IMR-90 (cell line): ENCODE results near the gene IGSF9B. TPM values are rescaled to one million over a fixed set of nuclear protein-coding genes. Genes with fewer than 3 reads are reported as not detected.

Experiments
- ATAC-seq: fragments of 200-7000 bp; cut with Tn5 transposase; 2 replicates; pipeline ENCODE4 v1.9.1; 2020; ENCODE audit warnings: low read depth, mild to moderate bottlenecking, moderate library complexity
- BruUV-seq: library from RNA; stranded (reverse); fragments of 400-500 nt; replicated peaks from 2 replicates; lab custom pipeline; 2021; lab: Mats Ljungman, UMichigan
- CTCF ChIA-PET: fragments of 300-600 bp; formaldehyde crosslinking; extraction: SDS; loops from one replicate; lab custom pipeline; 2021; ENCODE audit warnings: antibody characterized with exemption; lab: Yijun Ruan, JAX
- POLR2A ChIA-PET: fragments of 300-600 bp; sonication (Branson Sonifier 250); formaldehyde crosslinking; loops from one replicate; lab custom pipeline; 2022; ENCODE audit warnings: antibody characterized with exemption; ENCODE audit not compliant: unreplicated experiment; lab: Charles Lee
- DNase-seq: peaks from one replicate; pipeline ENCODE4 v3.0.0; 2013
- H2AFZ ChIP-seq: replicated peaks from 2 replicates; pipeline ENCODE3; 2013; ENCODE audit warnings: low read length, mild to moderate bottlenecking; ENCODE audit not compliant: poor library complexity
- H2AK5ac ChIP-seq: 2 replicates; pipeline ENCODE4 v1.6.1; 2013; ENCODE audit warnings: low read depth, low read length, inconsistent platforms
- H2AK9ac ChIP-seq: replicated peaks from 2 replicates; pipeline ENCODE3; 2013; ENCODE audit warnings: mild to moderate bottlenecking, low read depth, low read length, moderate library complexity; ENCODE audit not compliant: poor library complexity
- H2BK120ac ChIP-seq: 2 replicates; pipeline ENCODE4 v1.6.1; 2013; ENCODE audit warnings: low read depth, low read length, inconsistent platforms
- H2BK15ac ChIP-seq: 3 replicates; pipeline ENCODE4 v1.6.1; 2013; ENCODE audit warnings: low read depth, low read length, inconsistent platforms
- H2BK20ac ChIP-seq: 2 replicates; pipeline ENCODE4 v1.6.1; 2013; ENCODE audit warnings: low read depth, mild to moderate bottlenecking, inconsistent platforms, low read length, moderate library complexity
- H2BK5ac ChIP-seq: 2 replicates; pipeline ENCODE4 v1.6.1; 2013; ENCODE audit warnings: mild to moderate bottlenecking, low read depth, low read length, inconsistent platforms; ENCODE audit not compliant: poor library complexity, severe bottlenecking
- H3K14ac ChIP-seq: replicated peaks from 2 replicates; pipeline ENCODE4 v1.6.1; 2013; ENCODE audit warnings: low read depth, low read length, inconsistent platforms
- H3K18ac ChIP-seq: 2 replicates; pipeline ENCODE4 v1.6.1; 2013; ENCODE audit warnings: low read depth, low read length, control low read depth
- H3K23ac ChIP-seq: 2 replicates; pipeline ENCODE4 v1.6.1; 2013; ENCODE audit warnings: low read depth, low read length, inconsistent platforms
- H3K27ac ChIP-seq: 2 replicates; pipeline ENCODE4 v1.5.1; 2013; ENCODE audit warnings: mild to moderate bottlenecking, control low read depth, low read length; ENCODE audit not compliant: insufficient read depth
- H3K27me3 ChIP-seq: 2 replicates; pipeline ENCODE4 v1.6.1; 2013; ENCODE audit warnings: low read length; ENCODE audit not compliant: control insufficient read depth, insufficient read depth
- H3K36me3 ChIP-seq: 2 replicates; pipeline ENCODE4 v1.6.1; 2013; ENCODE audit warnings: low read length, mixed read lengths; ENCODE audit not compliant: control insufficient read depth, insufficient read depth
- H3K4ac ChIP-seq: 2 replicates; pipeline ENCODE4 v1.6.1; 2013; ENCODE audit warnings: low read depth, low read length, inconsistent platforms
- H3K4me1 ChIP-seq: 2 replicates; pipeline ENCODE4 v1.6.1; 2013; ENCODE audit warnings: low read length, mixed read lengths; ENCODE audit not compliant: control insufficient read depth, insufficient read depth
- H3K4me2 ChIP-seq: 2 replicates; pipeline ENCODE4 v1.6.1; 2013; ENCODE audit warnings: low read depth, mild to moderate bottlenecking, control low read depth, low read length, moderate library complexity
- H3K4me3 ChIP-seq: 2 replicates; pipeline ENCODE4 v1.5.1; 2013; ENCODE audit warnings: low read depth, mild to moderate bottlenecking, control low read depth, low read length, moderate library complexity; ENCODE audit not compliant: insufficient read depth
- H3K56ac ChIP-seq: 2 replicates; pipeline ENCODE4 v1.6.1; 2013; ENCODE audit warnings: low read length, inconsistent platforms; ENCODE audit not compliant: insufficient read depth; ENCODE audit errors: extremely low read depth
- H3K79me1 ChIP-seq, 2 experiments: 2 replicates each; pipeline ENCODE4 v1.6.1; 2013; ENCODE audit warnings: low read length in 2 of 2, inconsistent platforms in 1 of 2, low read depth in 1 of 2
- H3K9ac ChIP-seq: 2 replicates; pipeline ENCODE4 v1.6.1; 2013; ENCODE audit warnings: low read depth, low read length, control low read depth
- H3K9me1 ChIP-seq: 2 replicates; pipeline ENCODE4 v1.6.1; 2013; ENCODE audit warnings: low read length, inconsistent platforms; ENCODE audit not compliant: insufficient read depth
- H3K9me3 ChIP-seq: 2 replicates; pipeline ENCODE4 v1.6.1; 2013; ENCODE audit warnings: low read length; ENCODE audit not compliant: control insufficient read depth, insufficient read depth
- H4K20me1 ChIP-seq: 2 replicates; pipeline ENCODE4 v1.6.1; 2013; ENCODE audit warnings: low read length, inconsistent platforms; ENCODE audit not compliant: insufficient read depth
- H4K5ac ChIP-seq: 2 replicates; pipeline ENCODE4 v1.6.1; 2013; ENCODE audit warnings: mild to moderate bottlenecking, low read depth, low read length, control low read depth
- H4K8ac ChIP-seq, 2 experiments: 2 replicates each; pipeline ENCODE4 v1.6.1; 2013; ENCODE audit warnings: low read depth in 2 of 2, low read length in 2 of 2, control low read depth in 1 of 2, inconsistent platforms in 1 of 2
- H4K91ac ChIP-seq: 2 replicates; pipeline ENCODE4 v1.6.1; 2013; ENCODE audit warnings: low read depth, low read length, inconsistent platforms; ENCODE audit not compliant: insufficient read depth
- BHLHE40 ChIP-seq: fragments of 150-350 bp; IDR thresholded peaks from 2 replicates; pipeline ENCODE4 v1.6.1; 2016; ENCODE audit warnings: mild to moderate bottlenecking, low read depth, low read length
- CEBPB ChIP-seq: IDR thresholded peaks from 2 replicates; pipeline ENCODE4 v1.6.1; 2012; ENCODE audit warnings: low read depth, low read length, improper control_type of control experiment
- CHD1 ChIP-seq: IDR thresholded peaks from 2 replicates; pipeline ENCODE4 v1.6.1; 2012; ENCODE audit warnings: low read depth, low read length, improper control_type of control experiment
- CTCF ChIP-seq: conservative IDR thresholded peaks from 2 replicates; pipeline ENCODE4 v1.5.1; 2012; ENCODE audit warnings: mild to moderate bottlenecking, low read depth, low read length, improper control_type of control experiment
- ELK1 ChIP-seq: fragments of 150-350 bp; IDR thresholded peaks from 2 replicates; pipeline ENCODE4 v1.6.1; 2016; ENCODE audit warnings: low read depth, mild to moderate bottlenecking, low read length, moderate library complexity, borderline replicate concordance
- FOS ChIP-seq: fragments of 150-350 bp; IDR thresholded peaks from 2 replicates; pipeline ENCODE4 v1.6.1; 2016; ENCODE audit warnings: low read depth, low read length
- MAFK ChIP-seq: IDR thresholded peaks from 2 replicates; pipeline ENCODE4 v1.6.1; 2012; ENCODE audit warnings: low read depth, low read length, improper control_type of control experiment
- MAZ ChIP-seq: IDR thresholded peaks from 2 replicates; pipeline ENCODE4 v1.6.1; 2012; ENCODE audit warnings: low read depth, mild to moderate bottlenecking, low read length, improper control_type of control experiment, moderate library complexity, borderline replicate concordance
- MXI1 ChIP-seq: IDR thresholded peaks from 2 replicates; pipeline ENCODE4 v1.6.1; 2012; ENCODE audit warnings: low read depth, mild to moderate bottlenecking, low read length, moderate library complexity, borderline replicate concordance
- NFE2L2 ChIP-seq: fragments of 150-350 bp; IDR thresholded peaks from 2 replicates; pipeline ENCODE4 v1.6.1; 2016; ENCODE audit warnings: low read depth, mild to moderate bottlenecking, low read length
- POLR2A ChIP-seq: IDR thresholded peaks from 2 replicates; pipeline ENCODE4 v1.6.1; 2012; ENCODE audit warnings: mild to moderate bottlenecking, low read depth, low read length
- RAD21 ChIP-seq: IDR thresholded peaks from 2 replicates; pipeline ENCODE4 v1.6.1; 2012; ENCODE audit warnings: low read length, improper control_type of control experiment
- RCOR1 ChIP-seq: IDR thresholded peaks from 2 replicates; pipeline ENCODE4 v1.6.1; 2012; ENCODE audit warnings: mild to moderate bottlenecking, low read length, improper control_type of control experiment; ENCODE audit not compliant: insufficient replicate concordance
- RFX5 ChIP-seq: IDR thresholded peaks from 2 replicates; pipeline ENCODE4 v1.8.0; 2012; ENCODE audit warnings: low read depth, mild to moderate bottlenecking, low read length, moderate library complexity
- SMC3 ChIP-seq: fragments of 150-350 bp; IDR thresholded peaks from 2 replicates; pipeline ENCODE4 v1.6.1; 2016; ENCODE audit warnings: low read depth, mild to moderate bottlenecking, antibody characterized with exemption, low read length, moderate library complexity
- USF2 ChIP-seq: fragments of 150-350 bp; IDR thresholded peaks from 2 replicates; pipeline ENCODE4 v1.6.1; 2017; ENCODE audit warnings: mild to moderate bottlenecking, antibody characterized with exemption, low read length, low read depth
- WGBS, 2 experiments: methylation state at CpG; one replicate each; pipeline versions ENCODE4 v1.1.5 to v1.1.7; 2013; ENCODE audit warnings: missing lambda C conversion rate in 2 of 2; ENCODE audit not compliant: insufficient read length in 1 of 2; ENCODE audit errors: extremely low coverage in 2 of 2; 5-methylcytosine and 5-hydroxymethylcytosine counted together
- dilution Hi-C: fragments of 300-500 bp; cut with HindIII; formaldehyde crosslinking; loops from one replicate; pipeline ENCODE4 v1.14.3; 2018; ENCODE audit warnings: low sequenced_read_pairs; ENCODE audit not compliant: unreplicated experiment
- in situ Hi-C: fragments of 300-500 bp; cut with MboI; formaldehyde crosslinking; loops from 3 replicates; pipeline ENCODE4 v1.14.3; 2019; ENCODE audit warnings: low sequenced_read_pairs, inconsistent platforms, mixed read lengths
- intact Hi-C: fragments of 100-400 bp; cut with micrococcal nuclease; formaldehyde crosslinking; loops from 2 replicates; pipeline ENCODE4 v1.10.0; 2022
- polyA plus RNA-seq, 3 experiments: library from polyadenylated mRNA; depleted of rRNA; stranded (reverse); fragments of >200 nt; gene quantifications; 2 replicates each; pipeline ENCODE4 v1.2.3, GENCODE V29; 2012; ENCODE audit warnings: low replicate concordance in 1 of 3
- total RNA-seq: library from RNA; depleted of rRNA; stranded (reverse); fragments of >200 nt; gene quantifications from 2 replicates; pipeline ENCODE4 v1.2.3, GENCODE V29; 2012

Gene IGSF9B
- total and polyA plus RNA-seq, 2 of the 4 experiments (the other 2 are of a cell fraction): under 0.01 to 0.10 TPM

GRCh38 chr11:133968300-133968699 is 11.5 kb upstream of the IGSF9B start:
- no TSS peak for BruUV-seq
- H3K79me1 ChIP-seq: no peaks in the 10 kb centered on the region
- no peak overlapping the region for H2AFZ ChIP-seq
- H3K4me1 ChIP-seq: no peaks in the 10 kb centered on the region
- CTCF ChIA-PET: no interaction called here
- H3K4me3 ChIP-seq: no peak overlapping the region
- H3K4me2 ChIP-seq: no peak overlapping the region
- no peak overlapping the region for H2AK5ac ChIP-seq
- H3K9me3 ChIP-seq: no peaks in the 10 kb centered on the region
- H2BK20ac ChIP-seq: no peak overlapping the region
- POLR2A ChIA-PET: no interaction called here
- no peak overlapping the region for H4K5ac ChIP-seq
- H4K91ac ChIP-seq: no peak overlapping the region
- H3K27ac ChIP-seq: no peak overlapping the region
- in situ Hi-C loops (no loop called here), dilution Hi-C loops (no loop called here), intact Hi-C loops (no loop called here)
- no peak overlapping the region for H4K8ac ChIP-seq
- no peaks in the 10 kb centered on the region for H4K20me1 ChIP-seq
- no peak overlapping the region for H3K56ac ChIP-seq
- ATAC-seq (no peak), DNase-seq (no peak)
- H3K4ac ChIP-seq: no peak overlapping the region
- peaks cover 3% of the 10 kb centered on the region; the same call in 1 of the 2 replicates for H3K27me3 ChIP-seq
- H2BK120ac ChIP-seq: no peak overlapping the region
- H3K14ac ChIP-seq: no peak overlapping the region
- no peaks in the 10 kb centered on the region for H3K9me1 ChIP-seq
- H2AK9ac ChIP-seq: no peak overlapping the region
- no peak overlapping the region for H3K18ac ChIP-seq
- H3K36me3 ChIP-seq: no peaks in the 10 kb centered on the region
- TF ChIP-seq SMC3 (no peak), CHD1 (no peak), ELK1 (no peak), RAD21 (no peak), BHLHE40 (no peak), USF2 (no peak), MXI1 (no peak), CEBPB (no peak), MAZ (no peak), NFE2L2 (no peak), POLR2A (no peak), FOS (no peak), CTCF (no peak), MAFK (no peak), RCOR1 (no peak), RFX5 (no peak)
- H2BK15ac ChIP-seq: no peak overlapping the region
- WGBS, 2 experiments: no CpG with 5 or more reads among the region's 6 CpGs
- no peak overlapping the region for H3K9ac ChIP-seq
- H2BK5ac ChIP-seq: no peak overlapping the region
- no peak overlapping the region for H3K23ac ChIP-seq
